NCI-H748 (cell line): ENCODE data around the gene GSC2.

Source experiments
- DNase-seq: peaks from one replicate; lab custom pipeline; 2025; ENCODE audit not compliant: unreplicated experiment; lab: John Stamatoyannopoulos, UW

Gene GSC2

DNA sequence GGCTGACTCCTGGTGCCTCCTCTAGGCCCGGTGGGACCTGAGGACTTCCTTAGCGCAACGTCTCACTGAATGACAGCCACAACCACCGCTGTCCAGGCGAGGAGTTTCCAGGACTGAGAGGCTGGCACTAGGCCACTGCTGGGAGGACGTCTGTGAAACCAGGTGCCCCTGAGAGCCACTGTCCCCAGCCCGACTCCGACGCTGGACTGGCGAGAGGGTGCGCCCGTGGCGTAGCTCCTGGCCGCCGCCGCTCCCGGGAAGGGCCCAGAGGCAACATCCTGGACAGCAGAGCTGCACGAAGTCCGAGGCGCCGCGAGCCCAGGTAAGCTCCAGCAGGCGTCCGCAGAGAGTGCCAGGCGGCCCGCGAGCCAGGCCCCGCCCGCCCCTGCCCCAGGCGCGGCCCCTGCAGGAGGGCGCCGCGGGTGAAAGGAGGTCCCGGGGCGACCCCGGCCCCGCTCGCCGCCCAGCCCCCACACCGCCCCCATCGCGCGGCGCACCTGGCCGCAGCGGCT, 28.4 kb downstream of the GSC2 start:
- DNase-seq, result peak; percentile 68

GRCh38 chr22:19120829-19121630, 29.1 kb downstream of the GSC2 start:
- DNase-seq, result no peak

DNA sequence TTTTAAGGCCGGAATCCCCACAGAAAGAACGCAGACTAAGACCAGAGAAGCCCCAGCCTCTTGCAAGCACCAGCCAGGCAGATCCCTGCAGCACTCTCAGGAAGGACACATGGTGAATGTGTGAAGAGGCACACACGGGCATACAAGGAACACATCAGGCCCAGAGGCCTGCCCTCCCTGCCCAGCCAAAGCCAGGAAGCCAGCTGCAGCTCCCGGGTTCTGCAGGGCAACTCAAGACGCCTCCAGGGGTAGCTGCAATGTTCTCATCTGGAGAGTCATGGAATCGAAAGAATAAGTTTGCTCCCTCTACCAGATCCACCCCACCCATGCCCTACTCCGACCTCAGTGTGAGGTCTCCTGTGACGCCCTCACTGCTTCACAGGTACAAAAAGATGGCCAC, 30.1 kb downstream of the GSC2 start:
- no peak for DNase-seq

DNA sequence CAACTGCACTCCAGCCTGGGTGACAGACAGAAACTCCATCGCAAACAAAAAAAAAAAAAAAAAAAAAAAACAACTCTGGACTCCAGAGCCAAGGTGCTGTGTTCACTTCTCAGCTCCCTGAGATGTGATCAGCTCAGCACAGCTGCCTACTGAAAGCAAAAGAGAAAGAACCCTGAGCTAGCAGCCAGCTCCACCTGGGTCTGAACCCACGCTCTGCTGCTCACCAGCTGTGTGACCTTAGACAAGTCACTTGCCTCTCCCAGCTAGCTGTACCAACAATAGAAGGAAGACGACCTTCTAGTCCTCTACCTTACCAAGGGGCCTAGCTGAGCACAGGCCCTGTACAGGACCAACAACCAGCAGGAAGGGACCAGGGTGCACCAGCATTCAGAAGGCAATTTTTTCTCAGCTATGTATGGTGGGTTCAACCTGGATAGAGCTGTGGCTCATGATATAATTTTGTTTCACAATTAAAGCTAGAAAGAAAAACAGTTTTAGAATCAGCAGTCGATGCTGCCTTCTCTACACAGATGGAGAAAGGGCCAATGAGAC, 31.7 kb downstream of the GSC2 start:
- no peak for DNase-seq

- DNase-seq, result no peak
These were observed 33.0 kb downstream of the GSC2 start for GRCh38 chr22:19117111-19117512.

DNA sequence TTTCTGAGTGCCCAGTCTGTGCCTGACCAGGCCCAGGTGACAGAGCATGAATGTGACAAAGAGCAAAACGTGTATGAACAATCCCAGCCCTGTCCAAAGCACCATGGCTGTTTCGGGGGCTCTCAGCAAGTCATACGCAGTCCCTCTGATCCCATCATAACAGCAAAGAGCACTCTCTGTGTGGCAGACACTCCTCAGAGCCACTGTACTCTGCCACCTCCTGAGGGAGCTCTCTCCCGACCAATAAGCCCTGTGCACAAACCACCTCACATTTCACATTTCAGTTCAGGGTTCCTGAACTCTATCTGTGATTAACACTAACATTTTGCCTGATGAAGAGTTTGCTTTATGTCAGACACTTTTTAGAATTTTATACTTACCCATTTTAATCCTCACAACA, 34.5 kb downstream of the GSC2 start:
- DNase-seq, result no peak

- no peak for DNase-seq
These were observed 35.0 kb downstream of the GSC2 start for GRCh38 chr22:19114984-19115552.

DNA sequence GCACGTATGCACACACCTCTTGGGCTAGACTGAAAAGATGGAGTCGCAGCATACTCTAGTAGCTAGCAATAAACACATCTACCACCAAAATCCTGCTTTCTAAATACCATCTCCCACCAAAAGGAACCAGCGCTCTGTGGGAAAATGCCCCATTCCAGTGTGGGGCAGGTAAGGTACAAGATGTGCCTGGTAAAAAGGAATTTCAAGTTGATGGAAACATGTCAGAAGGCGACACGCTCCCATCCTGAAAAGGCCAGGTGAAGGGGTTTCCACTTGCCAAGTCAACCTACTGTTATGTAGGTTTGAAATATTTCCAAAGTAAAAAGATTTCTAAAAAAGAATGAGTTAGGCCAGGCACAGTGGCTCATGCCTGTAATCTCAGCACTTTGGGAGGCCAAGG, 36.7 kb downstream of the GSC2 start:
- no peak for DNase-seq

- no peak for DNase-seq
These were observed 38.5 kb downstream of the GSC2 start for GRCh38 chr22:19111584-19111983.

GRCh38 chr22:19111140-19111539, 39.0 kb downstream of the GSC2 start:
- DNase-seq, result peak; percentile 12

DNA sequence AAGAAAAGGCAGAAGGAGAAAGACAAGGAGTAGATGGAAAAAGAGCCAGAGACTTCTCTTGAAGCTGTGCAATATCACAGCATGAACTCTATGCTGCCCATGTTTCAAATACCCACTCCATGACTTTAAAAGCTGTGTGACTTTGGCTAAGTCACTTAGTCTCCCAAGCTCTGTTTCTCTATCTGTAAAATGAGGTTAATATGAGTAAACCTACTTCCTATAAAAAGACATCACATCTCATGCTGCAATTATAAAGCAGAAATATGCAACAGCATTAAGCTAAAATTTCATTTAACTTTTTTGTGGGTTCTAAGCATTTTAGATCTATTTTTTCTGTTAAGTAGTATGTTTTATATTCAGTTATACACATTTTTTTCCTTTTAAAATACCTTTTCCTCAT, 39.4 kb downstream of the GSC2 start:
- no peak for DNase-seq

DNA sequence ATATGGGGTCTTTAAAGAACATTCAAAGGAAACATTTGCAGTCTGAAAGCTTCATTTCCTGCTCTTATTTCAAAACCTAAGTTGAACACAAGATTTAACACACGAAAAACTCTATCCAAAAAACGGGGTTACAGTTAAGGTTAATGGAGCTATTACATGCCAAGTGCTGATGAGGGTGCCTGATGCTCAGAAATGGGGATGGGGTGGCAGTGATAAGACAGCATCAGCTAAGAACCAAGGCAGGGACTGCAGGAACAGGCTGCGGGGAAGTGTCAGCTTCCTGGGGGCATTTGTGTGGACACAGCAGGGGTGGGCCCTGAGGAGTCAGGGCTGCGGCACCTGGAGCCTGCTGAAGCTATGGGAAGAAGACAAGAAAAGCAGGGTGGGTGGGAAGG, 40.0 kb downstream of the GSC2 start:
- no peak for DNase-seq

DNA sequence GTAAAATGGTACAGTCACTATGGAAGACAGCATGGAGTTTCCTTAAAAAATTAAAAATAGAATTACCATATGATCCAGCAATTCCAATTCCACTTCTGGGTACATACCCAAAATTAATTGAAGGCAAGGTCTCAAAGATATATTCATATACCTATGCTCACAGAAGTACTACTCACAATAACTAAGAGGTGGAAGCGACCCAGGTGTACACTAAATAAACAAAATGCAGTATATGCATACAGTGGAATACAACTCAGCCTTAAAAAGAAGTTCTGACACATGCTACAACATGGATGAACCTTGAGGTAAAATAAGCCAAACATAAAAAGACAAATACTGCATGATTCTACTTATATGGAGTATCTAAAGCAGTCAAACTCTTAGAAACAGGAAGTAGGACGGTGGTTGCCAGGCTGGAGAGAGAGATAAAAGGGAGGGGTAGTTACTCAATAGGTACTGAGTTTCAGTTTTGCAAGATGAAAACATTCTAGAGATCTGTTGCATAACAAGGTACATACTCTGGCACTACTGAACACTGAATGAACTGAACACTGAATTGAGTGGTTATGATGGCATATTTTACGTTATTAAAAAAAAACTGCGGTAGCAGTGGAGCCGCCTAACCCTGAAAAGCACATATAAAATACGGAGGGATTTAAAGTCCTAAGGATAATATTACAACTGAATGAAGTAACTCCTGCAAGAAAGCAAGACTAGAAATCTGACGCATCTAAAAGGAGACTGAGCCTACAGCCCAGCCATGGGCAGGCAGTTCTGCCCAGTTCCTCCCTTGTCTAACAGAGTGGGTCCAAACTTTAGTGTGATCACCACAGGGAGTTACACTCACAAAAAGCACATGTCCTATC, 40.7 kb downstream of the GSC2 start:
- no peak for DNase-seq

DNA sequence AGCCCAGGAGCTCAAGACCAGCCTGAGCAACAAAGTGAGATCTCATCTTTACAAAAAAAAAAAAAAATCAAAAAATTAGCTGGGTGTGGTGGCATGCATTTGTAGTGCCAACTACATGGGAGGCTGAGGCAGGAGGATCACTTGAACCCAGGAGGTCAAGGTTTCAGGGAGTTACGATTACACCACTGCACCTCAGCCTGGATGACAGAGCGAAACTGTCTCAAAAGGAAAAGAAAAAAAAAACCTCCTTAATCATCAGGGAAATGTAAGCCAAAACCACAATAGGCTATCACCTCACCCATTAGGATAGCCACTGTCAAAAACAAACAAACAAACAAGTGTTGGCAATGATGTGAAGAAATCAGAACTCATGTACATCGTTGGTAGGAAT, 41.3 kb downstream of the GSC2 start:
- no peak for DNase-seq

DNA sequence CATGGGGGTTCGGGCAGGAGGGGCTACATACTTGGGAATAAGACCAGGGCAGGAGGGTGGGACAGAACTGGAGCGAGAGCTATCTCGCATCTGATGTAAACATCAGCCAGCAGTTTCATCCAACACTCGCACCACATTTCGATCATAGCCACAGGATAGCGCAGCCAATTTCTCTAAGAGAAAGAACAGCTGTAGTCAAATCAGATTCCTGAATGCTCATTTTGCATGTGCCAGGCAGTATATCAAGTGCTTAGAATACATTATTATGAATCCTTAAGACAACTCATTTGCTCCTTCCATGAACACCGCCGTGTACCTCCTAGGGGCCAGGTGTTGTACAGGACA, 42.4 kb downstream of the GSC2 start:
- no peak for DNase-seq

GRCh38 chr22:19106886-19107729, 43.0 kb downstream of the GSC2 start:
- no peak for DNase-seq

- DNase-seq, result no peak
These were observed 44.0 kb downstream of the GSC2 start for GRCh38 chr22:19105867-19106802.

- DNase-seq, result no peak
These were observed 44.6 kb downstream of the GSC2 start for GRCh38 chr22:19105456-19105855.
